ENCODE data around the gene NEAT1. TPM values are rescaled to one million over a fixed set of nuclear protein-coding genes. Genes with fewer than 3 reads are reported as not detected.

The NEAT1 gene
- total and polyA plus RNA-seq, 2 of the 8 experiments (the other 6 are each of a cell fraction or from before 2014, with no cell fraction given), result 2.4 to 10.7 TPM

- peak overlapping the region; percentile 18 to 86; a peak in 2 of 4 replicates for H3K4me2 ChIP-seq (ENCODE audit: insufficient read depth in 1 of 2, low read depth in 2 of 2, low read length in 2 of 2)
- H4K8ac ChIP-seq (ENCODE audit: extremely low read depth, insufficient read depth, low read length), result no peak overlapping the region
- 70% methylated on average over 5 of the region's 5 CpGs; no CpG with 5 or more reads in 1 of the 2 experiments for WGBS, 2 experiments (ENCODE audit: extremely low coverage in 1 of 2, insufficient coverage in 1 of 2, insufficient read length in 1 of 2, insufficient replicate concordance in 2 of 2, low coverage in 1 of 2, low lambda C conversion rate in 2 of 2, missing lambda C conversion rate in 1 of 2)
- peak overlapping the region; percentile 93 for H2BK120ac ChIP-seq (replicated peaks; ENCODE audit: low read depth, low read length)
- peak overlapping the region; percentile 55 for H3K18ac ChIP-seq (ENCODE audit: extremely low read depth, low read length)
- no peaks in the 10 kb centered on the region for H3K79me1 ChIP-seq (ENCODE audit: low read depth, low read length)
- peaks cover 32 to 41% (median 36%) of the 10 kb centered on the region in 4 experiments for H3K4me1 ChIP-seq (replicated peaks in 1 of 4; ENCODE audit: control insufficient read depth in 3 of 4, insufficient read depth in 4 of 4, low read length in 3 of 4)
- H4K91ac ChIP-seq (replicated peaks; ENCODE audit: insufficient read length, low read length), result peak overlapping the region; percentile 81
- H3K14ac ChIP-seq (ENCODE audit: insufficient read length), result no peak overlapping the region
- H3K56ac ChIP-seq (replicated peaks; ENCODE audit: insufficient read length, low read depth, low read length), result no peak overlapping the region
- H3K23ac ChIP-seq (ENCODE audit: insufficient read length), result no peak overlapping the region
- H3K9ac ChIP-seq (replicated peaks in 1 of 4; ENCODE audit: extremely low read depth in 1 of 4, low read depth in 3 of 4, low read length in 3 of 4), result no peak overlapping the region
- peak overlapping the region; percentile 59 for H3K4ac ChIP-seq (replicated peaks; ENCODE audit: insufficient read length, low read depth, low read length)
- H3K36me3 ChIP-seq (ENCODE audit: control insufficient read depth in 2 of 4, insufficient read depth in 4 of 4, low read length in 3 of 4), result no peaks in the 10 kb centered on the region
- H2BK12ac ChIP-seq (ENCODE audit: low read depth, low read length), result peak overlapping the region; percentile 93
- no peak overlapping the region for H2AFZ ChIP-seq (ENCODE audit: low read length)
- peak overlapping the region in 1 of 4 experiments; percentile 8; a peak in 2 of 8 replicates for H3K4me3 ChIP-seq (ENCODE audit: extremely low read depth in 1 of 4, insufficient read depth in 2 of 4, low read depth in 3 of 4, low read length in 4 of 4)
- no peaks in the 10 kb centered on the region for H3K9me3 ChIP-seq (ENCODE audit: insufficient read depth in 2 of 2, low read depth in 1 of 2, low read length in 1 of 2)
- FAIRE-seq (no peak), DNase-seq (ENCODE audit: low read depth in 1 of 2, low spot score in 2 of 2) (no peak)
- peak overlapping the region; percentile 48; the same call in 1 of the 2 replicates for H2BK5ac ChIP-seq (ENCODE audit: low read depth, low read length)
- H4K20me1 ChIP-seq (replicated peaks in 1 of 2; ENCODE audit: control insufficient read depth in 1 of 2, insufficient read depth in 2 of 2, low read length in 2 of 2), result no peaks in the 10 kb centered on the region
- CTCF ChIA-PET (ENCODE audit: partially characterized antibody), result interaction anchor here (0.7 to 29.0 kb wide), 6 partner anchors 11 to 73 kb away, joined by 3 to 809 read pairs (median 6); no protein-coding TSS in a partner anchor
- no peaks in the 10 kb centered on the region for H3K27me3 ChIP-seq (replicated peaks in 1 of 4; ENCODE audit: control insufficient read depth in 3 of 4, extremely low read depth in 1 of 4, insufficient read depth in 3 of 4, low read length in 3 of 4)
- no peak overlapping the region for H4K5ac ChIP-seq (ENCODE audit: insufficient read length, low read depth, low read length)
- no peaks in the 10 kb centered on the region; the same call in none of the 2 replicates for H3K23me2 ChIP-seq (ENCODE audit: low read depth, low read length)
- no peak overlapping the region for H3K27ac ChIP-seq (ENCODE audit: low read depth, low read length)
- POLR2A ChIA-PET (ENCODE audit: partially characterized antibody), result interaction anchor here (0.6 to 29.8 kb wide), 5 partner anchors 16 to 168 kb away, joined by 3 to 1569 read pairs (median 184); partner anchors contain the start of genes MALAT1 and NEAT1
- H2BK20ac ChIP-seq (ENCODE audit: low read length), result no peak overlapping the region
- H3K79me2 ChIP-seq (ENCODE audit: control insufficient read depth in 1 of 2, insufficient read depth in 2 of 2, low read length in 2 of 2), result no peaks in the 10 kb centered on the region
- no peak overlapping the region for H2BK15ac ChIP-seq (ENCODE audit: low read length)
- peak overlapping the region; percentile 83; the same call in 1 of the 2 replicates for H2AK5ac ChIP-seq (ENCODE audit: low read depth, low read length)
- no peak for TF ChIP-seq CEBPB (IDR thresholded peaks at IDR 0.05; ENCODE audit: low read depth, low read length)
- no peak for TF ChIP-seq HDAC6 (IDR thresholded peaks at IDR 0.05; ENCODE audit: low read depth, low read length)
- no peak for TF ChIP-seq GTF2F1 (IDR thresholded peaks at IDR 0.05; ENCODE audit: borderline replicate concordance, low read depth, low read length)
- no peak for TF ChIP-seq EGR1 (IDR thresholded peaks at IDR 0.05; ENCODE audit: borderline replicate concordance, low read depth, low read length)
- TF ChIP-seq HDAC2 (IDR thresholded peaks at IDR 0.05; ENCODE audit: borderline replicate concordance in 1 of 2, low read depth in 2 of 2, low read length in 2 of 2), result no peak
- TF ChIP-seq RFX5 (IDR thresholded peaks at IDR 0.05; ENCODE audit: borderline replicate concordance, low read depth, low read length), result no peak
- no peak for TF ChIP-seq KDM4A (IDR thresholded peaks at IDR 0.05; ENCODE audit: low read depth, low read length, severe bottlenecking)
Measured at GRCh38 chr11:65485920-65486219, 63.3 kb downstream of the NEAT1 start.

Measured in H1 (cell line).